HG03175 (cell line): ENCODE results near the gene ZNF586.
"Not testable (repeated sequence)": the region's sequence is repeated elsewhere in the genome, so short reads cannot be mapped to it uniquely, and the experiment has no call there.

Experiments used
- ATAC-seq: cut with Tn5 transposase; IDR thresholded peaks from one replicate; pipeline ENCODE4 v1.9.1; 2021; ENCODE audit warnings: mild to moderate bottlenecking, moderate library complexity; ENCODE audit not compliant: unreplicated experiment

The ZNF586 gene

DNA sequence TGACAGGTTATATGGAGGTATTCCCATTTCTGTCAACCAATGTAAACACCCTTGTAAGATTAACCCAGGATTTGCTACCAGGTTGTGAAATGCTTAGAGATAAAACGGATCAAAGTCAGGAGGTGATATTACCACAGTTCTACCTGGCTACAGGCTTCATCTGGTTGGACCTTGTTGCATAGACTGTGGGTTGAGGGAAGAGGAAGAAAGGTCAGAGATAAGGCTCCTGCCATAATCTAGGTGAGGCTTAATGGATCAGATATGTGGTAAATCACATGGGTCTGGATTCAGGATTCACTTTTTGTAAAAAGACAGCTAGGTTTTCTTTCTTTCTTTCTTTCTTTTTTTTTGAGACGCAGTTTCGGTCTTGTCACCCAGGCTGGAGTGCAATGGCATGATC, 52.0 kb downstream of the ZNF586 start:
- not testable (repeated sequence) for ATAC-seq

DNA sequence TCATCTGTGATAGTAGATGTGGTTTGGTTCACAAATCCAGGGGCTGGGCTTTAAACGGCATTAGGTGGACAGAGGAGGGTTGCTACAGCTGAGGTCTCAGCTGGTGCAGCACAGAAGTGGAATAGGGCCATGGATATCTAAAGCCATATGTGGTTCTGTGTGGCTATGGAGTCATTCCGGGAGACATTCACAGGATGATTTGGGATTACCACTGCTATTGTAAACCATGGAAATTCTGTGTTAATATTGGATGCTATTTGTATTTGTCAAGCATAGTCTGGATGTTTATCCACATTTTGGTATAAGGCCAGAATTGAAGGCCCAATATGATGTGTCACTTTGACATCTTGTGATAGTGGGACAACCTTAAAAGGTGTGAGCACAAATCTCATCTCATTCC, 53.7 kb downstream of the ZNF586 start:
- ATAC-seq: not testable (repeated sequence)

GRCh38 chr19:57823608-57824007, 54.1 kb downstream of the ZNF586 start:
- not testable (repeated sequence) for ATAC-seq

- no peak for ATAC-seq
Observed at GRCh38 chr19:57825511-57825910, 56.0 kb downstream of the ZNF586 start.

- no peak for ATAC-seq
Observed at GRCh38 chr19:57829316-57829715, 59.8 kb downstream of the ZNF586 start.

- ATAC-seq: no peak
Observed at GRCh38 chr19:57830071-57830602, 60.7 kb downstream of the ZNF586 start, which contains the start of gene ZNF587B. Gene ZNF587B, plus strand, starts transcription at chr19:57830299. Its CDS starts 230 bp downstream, at chr19:57830529.
